ENCODE results near the gene NADK2.

NADK2 gene

GRCh38 chr5:36246036-36246800 lies 4.5 kb upstream of the NADK2 start:
- DNase-seq = no peak

- no peak for DNase-seq
These were observed 2.4 kb upstream of the NADK2 start for GRCh38 chr5:36244076-36244475.

- DNase-seq = no peak
These were observed 1.9 kb upstream of the NADK2 start for GRCh38 chr5:36243653-36244052.

GRCh38 chr5:36242534-36243485 lies 1.1 kb upstream of the NADK2 start:
- DNase-seq = no peak

GRCh38 chr5:36240779-36241630 lies 720 bp downstream of the NADK2 start:
- DNase-seq = peak; percentile 10

- no peak for DNase-seq
These were observed 2.1 kb downstream of the NADK2 start for GRCh38 chr5:36239370-36240293.

- no peak for DNase-seq
These were observed 3.0 kb downstream of the NADK2 start for GRCh38 chr5:36238502-36239295.

GRCh38 chr5:36237751-36238150 lies 4.0 kb downstream of the NADK2 start:
- no peak for DNase-seq

GRCh38 chr5:36236801-36237200 lies 4.9 kb downstream of the NADK2 start:
- no peak for DNase-seq

- no peak for DNase-seq
These were observed 9.2 kb downstream of the NADK2 start for GRCh38 chr5:36232533-36232932.

GRCh38 chr5:36230151-36230790 lies 11.5 kb downstream of the NADK2 start:
- DNase-seq = no peak

GRCh38 chr5:36228505-36228904 lies 13.2 kb downstream of the NADK2 start:
- no peak for DNase-seq

- DNase-seq = no peak
These were observed 14.7 kb downstream of the NADK2 start for GRCh38 chr5:36227046-36227445.

GRCh38 chr5:36222620-36223019 lies 19.1 kb downstream of the NADK2 start:
- no peak for DNase-seq

- DNase-seq = no peak
These were observed 23.7 kb downstream of the NADK2 start for GRCh38 chr5:36217988-36218387.

GRCh38 chr5:36217567-36217966 lies 24.2 kb downstream of the NADK2 start:
- no peak for DNase-seq

GRCh38 chr5:36215910-36216309 lies 25.8 kb downstream of the NADK2 start:
- no peak for DNase-seq

GRCh38 chr5:36214436-36214835 lies 27.3 kb downstream of the NADK2 start:
- DNase-seq = no peak

GRCh38 chr5:36209664-36210063 lies 32.1 kb downstream of the NADK2 start:
- DNase-seq = no peak

GRCh38 chr5:36208786-36209185 lies 32.9 kb downstream of the NADK2 start:
- no peak for DNase-seq

GRCh38 chr5:36206913-36207312 lies 34.8 kb downstream of the NADK2 start:
- no peak for DNase-seq
